IPS DF 4.7 (cell line): ENCODE measurements around the gene CACNG5.

ENCODE experiments used
- DNase-seq: peaks from one replicate; pipeline ENCODE4 v3.0.0-alpha.2; 2013; ENCODE audit warnings: low spot score; ENCODE audit errors: extremely low read depth

CACNG5 gene, protein sequence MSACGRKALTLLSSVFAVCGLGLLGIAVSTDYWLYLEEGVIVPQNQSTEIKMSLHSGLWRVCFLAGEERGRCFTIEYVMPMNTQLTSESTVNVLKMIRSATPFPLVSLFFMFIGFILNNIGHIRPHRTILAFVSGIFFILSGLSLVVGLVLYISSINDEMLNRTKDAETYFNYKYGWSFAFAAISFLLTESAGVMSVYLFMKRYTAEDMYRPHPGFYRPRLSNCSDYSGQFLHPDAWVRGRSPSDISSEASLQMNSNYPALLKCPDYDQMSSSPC

GRCh38 chr17:66834919-66835454 lies at the start of gene CACNG5:
Gene CACNG5 (plus strand): TSS chr17:66835117. CDS start chr17:66877333, 42,216 bp downstream.
- DNase-seq = no peak

DNA sequence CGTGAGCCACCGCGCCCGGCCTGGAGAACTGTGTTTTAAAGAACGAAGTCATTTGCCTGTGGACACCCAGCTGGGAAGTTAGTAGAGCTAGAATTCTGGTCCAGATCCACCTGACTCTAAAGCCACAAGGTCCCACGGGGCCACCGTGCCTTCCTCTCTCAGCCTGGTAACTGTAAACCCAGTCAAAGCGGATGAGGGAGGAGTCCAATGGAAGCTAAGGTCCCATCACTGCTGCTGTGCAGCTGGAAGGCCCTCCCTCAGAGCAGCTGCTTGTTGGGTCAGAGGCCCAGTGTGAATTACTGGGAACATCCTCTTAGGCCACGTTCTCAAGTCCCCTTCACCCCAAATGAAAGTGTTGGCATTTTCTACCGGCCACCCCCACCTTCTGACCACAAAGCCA lies 48.8 kb upstream of the CACNG5 start:
- no peak for DNase-seq

DNA sequence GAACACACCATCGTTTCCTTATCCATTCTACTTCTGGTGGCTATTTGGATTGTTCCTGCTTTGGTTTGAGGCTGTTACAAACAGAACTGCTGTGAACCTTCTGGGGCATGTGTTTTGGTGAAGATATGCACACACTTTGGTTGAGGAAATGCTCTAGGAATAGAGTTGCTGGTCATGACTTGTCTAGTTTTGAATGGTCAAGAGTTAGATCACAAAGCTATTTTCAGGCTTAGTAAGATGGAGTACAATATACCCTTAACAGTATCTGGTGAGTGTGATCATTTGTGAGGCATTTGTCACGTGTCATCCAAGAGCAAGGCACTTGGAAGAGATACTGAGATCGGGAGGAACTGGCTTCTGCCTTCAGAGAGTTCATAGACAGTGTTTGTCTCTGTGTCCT lies 47.0 kb upstream of the CACNG5 start:
- no peak for DNase-seq

DNA sequence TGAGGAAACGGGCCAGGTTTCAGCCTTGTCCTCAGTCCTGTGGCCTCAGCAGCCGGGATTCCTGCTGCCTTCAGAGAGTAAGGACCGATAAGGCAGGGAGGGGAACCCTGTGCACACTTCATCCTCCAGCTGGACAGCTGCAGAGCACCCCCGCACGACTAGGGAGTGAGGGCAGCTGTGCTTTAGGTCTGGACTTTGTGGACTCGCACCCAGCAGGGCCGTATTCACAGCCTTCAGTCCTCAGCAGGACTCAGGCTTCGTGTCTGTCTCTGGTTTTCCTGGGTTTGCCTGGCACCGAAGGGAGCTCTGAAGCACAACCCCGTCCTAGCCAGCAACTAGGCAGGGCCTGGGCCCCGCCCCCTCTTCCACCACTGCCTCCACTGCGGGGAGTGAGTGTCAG lies 45.8 kb upstream of the CACNG5 start:
- DNase-seq = no peak

- DNase-seq = no peak
These were observed 44.9 kb upstream of the CACNG5 start for GRCh38 chr17:66789961-66790437.

GRCh38 chr17:66790501-66791061 lies 44.3 kb upstream of the CACNG5 start:
- no peak for DNase-seq

GRCh38 chr17:66791347-66791746 lies 43.6 kb upstream of the CACNG5 start:
- DNase-seq = no peak

GRCh38 chr17:66793814-66794213 lies 41.1 kb upstream of the CACNG5 start:
- DNase-seq = no peak

DNA sequence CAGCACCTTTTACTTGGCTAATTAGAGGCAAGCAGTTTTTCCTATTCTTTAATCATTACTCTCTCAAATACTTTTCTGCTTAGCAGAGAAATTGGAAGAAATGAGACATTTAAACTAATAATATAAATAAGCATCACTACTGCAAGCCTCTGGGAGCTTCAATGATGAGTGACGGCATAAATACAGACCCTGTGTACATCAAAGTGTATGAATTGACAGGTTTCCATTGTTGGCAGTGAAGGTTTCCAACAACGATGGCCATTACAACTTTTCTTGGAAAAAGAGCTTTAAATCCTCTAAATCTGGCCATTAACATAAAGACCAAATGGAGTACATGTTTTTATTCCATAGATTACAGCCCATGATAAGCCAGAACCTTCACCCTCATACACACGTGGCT lies 39.4 kb upstream of the CACNG5 start:
- DNase-seq = no peak

GRCh38 chr17:66799849-66800537 lies 34.9 kb upstream of the CACNG5 start:
- DNase-seq = no peak

DNA sequence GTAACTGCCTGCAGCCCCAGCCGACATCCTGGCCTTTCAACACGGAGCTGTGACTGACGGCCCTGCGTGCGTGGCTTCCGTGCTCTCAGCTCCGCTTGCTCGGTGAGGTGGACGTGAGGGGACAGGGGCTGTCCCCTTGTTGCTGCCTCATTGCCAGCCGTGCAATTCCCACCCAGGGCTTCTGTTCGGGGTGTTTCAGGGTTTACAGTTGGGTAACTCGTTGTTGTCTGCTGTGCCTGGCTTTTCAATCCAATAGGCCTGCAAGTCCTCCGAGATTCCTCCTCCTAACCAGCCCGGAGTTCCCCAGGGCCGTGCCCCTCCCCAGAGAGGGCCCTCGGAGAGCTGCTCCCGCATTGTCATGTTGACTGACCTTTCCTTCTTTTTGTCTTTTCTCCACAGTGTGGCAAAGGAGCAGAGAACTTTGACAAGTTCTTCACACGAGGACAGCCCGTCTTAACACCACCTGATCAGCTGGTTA lies 31.4 kb upstream of the CACNG5 start:
- no peak for DNase-seq

GRCh38 chr17:66805567-66805966 lies 29.4 kb upstream of the CACNG5 start:
- no peak for DNase-seq

DNA sequence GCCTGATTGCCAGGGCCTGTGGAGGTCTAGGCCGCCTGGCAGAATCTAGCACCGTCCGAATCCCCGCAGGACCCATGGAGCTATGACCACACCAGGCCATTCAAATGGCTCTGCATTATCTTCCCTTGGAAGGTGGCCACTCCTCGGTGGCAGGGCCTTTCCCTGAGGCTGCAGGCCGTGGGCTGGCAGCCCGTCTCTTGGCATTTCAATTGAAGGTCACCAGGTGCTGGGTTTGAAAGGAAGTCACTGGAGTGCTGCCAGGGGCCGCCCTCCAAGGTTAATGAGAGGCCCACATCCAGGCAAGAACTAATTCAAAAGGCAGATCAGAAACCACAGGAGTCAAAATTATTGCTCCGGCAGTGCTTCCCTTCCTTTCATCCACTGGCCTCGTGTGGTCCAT lies 27.7 kb upstream of the CACNG5 start:
- DNase-seq = no peak

- no peak for DNase-seq
These were observed 25.5 kb upstream of the CACNG5 start for GRCh38 chr17:66809408-66809807.

GRCh38 chr17:66810951-66811682 lies 23.8 kb upstream of the CACNG5 start:
- no peak for DNase-seq

DNA sequence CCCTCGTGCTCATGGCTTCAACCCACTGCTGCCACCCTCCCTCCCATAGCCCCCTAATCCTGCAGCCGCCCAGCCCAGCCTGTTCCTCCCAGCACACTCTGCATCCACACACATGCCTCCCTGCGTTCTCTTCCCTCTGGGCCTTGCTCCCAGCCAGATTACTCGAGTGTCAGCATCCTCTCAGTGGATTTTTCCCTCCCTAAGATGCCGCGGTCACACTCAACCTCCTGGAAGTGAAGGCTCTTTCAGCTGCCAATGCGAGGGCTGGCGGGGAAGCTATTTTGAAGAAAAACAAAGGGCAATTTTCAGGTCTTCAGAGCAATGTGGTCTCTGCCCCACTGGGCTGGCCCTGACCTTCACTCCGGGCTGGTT lies 23.2 kb upstream of the CACNG5 start:
- no peak for DNase-seq

DNA sequence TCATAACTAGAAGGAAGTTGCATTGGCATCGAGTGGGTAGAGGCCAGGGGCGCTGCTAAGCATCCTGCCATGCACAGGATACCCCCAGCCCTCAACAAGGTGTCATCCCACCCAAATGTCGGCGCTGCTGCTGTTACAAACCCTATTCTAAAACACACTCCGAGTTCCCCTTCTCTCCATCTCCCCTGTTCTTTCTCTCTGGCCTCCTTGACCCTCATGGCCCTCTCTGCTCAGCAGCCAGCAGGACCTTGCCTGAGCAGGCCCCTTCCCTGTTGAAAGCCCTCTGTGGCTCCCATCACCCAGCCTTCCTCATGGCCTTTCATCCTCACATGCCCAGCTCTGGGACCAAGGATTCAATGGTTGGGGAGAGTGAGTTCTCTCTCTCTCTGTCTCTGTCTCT lies 22.3 kb upstream of the CACNG5 start:
- DNase-seq = no peak

- no peak for DNase-seq
These were observed 21.6 kb upstream of the CACNG5 start for GRCh38 chr17:66813296-66813695.

- DNase-seq = no peak
These were observed 20.9 kb upstream of the CACNG5 start for GRCh38 chr17:66814026-66814425.

- DNase-seq = no peak
These were observed 20.3 kb upstream of the CACNG5 start for GRCh38 chr17:66814570-66814969.

DNA sequence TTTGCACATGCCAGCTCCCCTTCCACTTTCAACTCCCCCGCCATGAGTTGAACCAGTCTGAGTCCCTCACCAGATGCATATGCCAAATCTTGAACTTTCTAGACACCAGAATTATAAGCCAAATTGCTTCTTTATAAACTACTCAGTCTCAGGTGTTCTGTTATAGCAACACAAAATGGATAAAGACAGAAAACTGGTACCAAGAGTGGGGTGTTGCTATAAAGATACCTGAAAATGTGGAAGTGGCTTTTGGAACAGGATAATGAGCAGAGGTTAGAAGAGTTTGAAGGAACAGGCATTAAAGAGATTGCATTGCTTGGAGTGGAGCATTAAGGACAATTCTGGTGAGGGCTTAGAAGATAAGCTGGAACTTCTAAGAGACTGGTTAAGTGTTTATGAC lies 17.2 kb upstream of the CACNG5 start:
- DNase-seq = no peak

- no peak for DNase-seq
These were observed 15.5 kb upstream of the CACNG5 start for GRCh38 chr17:66819466-66819865.
